Measurements from ENCODE around the gene SH3BP4.

SH3BP4 gene

GRCh38 chr2:234945339-234945873 is 6.4 kb upstream of the SH3BP4 start:
- no peak for DNase-seq

GRCh38 chr2:234947556-234947955 is 4.3 kb upstream of the SH3BP4 start:
- DNase-seq: no peak

- DNase-seq: peak; percentile 99
Measured at GRCh38 chr2:234949762-234950434, 1.9 kb upstream of the SH3BP4 start.

- no peak for DNase-seq
Measured at GRCh38 chr2:234950435-234950729, 1.4 kb upstream of the SH3BP4 start.

- peak; percentile 54 for DNase-seq
Measured at GRCh38 chr2:234950730-234951663, 820 bp upstream of the SH3BP4 start.

GRCh38 chr2:234952270-234953115 is 676 bp downstream of the SH3BP4 start:
- no peak for DNase-seq

- peak; percentile 44 for DNase-seq
Measured at GRCh38 chr2:234953116-234954031, 1.6 kb downstream of the SH3BP4 start.

GRCh38 chr2:234954551-234954992 is 2.8 kb downstream of the SH3BP4 start:
- peak; percentile 34 for DNase-seq

GRCh38 chr2:234955091-234955591 is 3.3 kb downstream of the SH3BP4 start:
- no peak for DNase-seq

GRCh38 chr2:234955971-234956509 is 4.2 kb downstream of the SH3BP4 start:
- DNase-seq: no peak

- no peak for DNase-seq
Measured at GRCh38 chr2:234957834-234958135, 6.0 kb downstream of the SH3BP4 start.

GRCh38 chr2:234958311-234958710 is 6.5 kb downstream of the SH3BP4 start:
- DNase-seq: no peak

GRCh38 chr2:234958746-234959395 is 7.1 kb downstream of the SH3BP4 start:
- DNase-seq: no peak

- peak; percentile 71 for DNase-seq
Measured at GRCh38 chr2:234960175-234961088, 8.6 kb downstream of the SH3BP4 start.

GRCh38 chr2:234961784-234962183 is 10.0 kb downstream of the SH3BP4 start:
- no peak for DNase-seq

GRCh38 chr2:234963773-234964615 is 12.2 kb downstream of the SH3BP4 start:
- peak; percentile 86 for DNase-seq

- DNase-seq: peak; percentile 65
Measured at GRCh38 chr2:234964631-234965461, 13.0 kb downstream of the SH3BP4 start.

GRCh38 chr2:234966340-234966739 is 14.5 kb downstream of the SH3BP4 start:
- peak; percentile 41 for DNase-seq

Measured in fibroblast of skin of right quadriceps (primary cell).